Lung microvascular endothelial cell (primary cell): Measurements from ENCODE around the gene LRRC8A. TPM values are rescaled to one million over a fixed set of nuclear protein-coding genes. Genes with fewer than 3 reads are reported as not detected.
"Not testable (repeated sequence)": the region's sequence is repeated elsewhere in the genome, so short reads cannot be mapped to it uniquely, and the experiment has no call there.

ENCODE experiments used
- DNase-seq, 2 donors: peaks; one replicate each; pipeline versions ENCODE4 v3.0.0 to v3.0.0-alpha.2; 2010; ENCODE audit warnings: low read depth in 2 of 2
- total RNA-seq: library from RNA; depleted of rRNA; stranded (reverse); fragments of >200 nt; gene quantifications from 2 replicates; pipeline ENCODE4 v1.2.1, GENCODE V29; 2014

LRRC8A gene
- total RNA-seq, 1 donor from 2014 or later, result 101 TPM

GRCh38 chr9:128961403-128961802, 79.5 kb downstream of the LRRC8A start:
- DNase-seq, result not testable (repeated sequence)

Other genes starting within 250 kb of the LRRC8A start
- gene DYNC2I2, start 225.3 kb upstream of the LRRC8A start, total RNA-seq, result 36.3 and 43.6 TPM in 2 replicates
- gene SET, start 192.9 kb upstream of the LRRC8A start, total RNA-seq, result 308 and 320 TPM in 2 replicates
- 8.1 and 8.9 TPM in 2 replicates for gene PKN3, start 179.6 kb upstream of the LRRC8A start, total RNA-seq
- gene ZDHHC12, start 158.0 kb upstream of the LRRC8A start, total RNA-seq, result 43.4 and 44.6 TPM in 2 replicates
- 11.1 and 12.7 TPM in 2 replicates for gene ZER1, start 110.2 kb upstream of the LRRC8A start, total RNA-seq
- gene TBC1D13, start 94.9 kb upstream of the LRRC8A start, total RNA-seq, result 8.9 and 13.1 TPM in 2 replicates
- gene ENDOG, start 63.6 kb upstream of the LRRC8A start, total RNA-seq, result 21.6 and 29.6 TPM in 2 replicates
- 10.9 and 24.4 TPM in 2 replicates for gene SPOUT1, start 52.3 kb upstream of the LRRC8A start, total RNA-seq
- 3.5 and 5.6 TPM in 2 replicates for gene KYAT1, start 183 bp upstream of the LRRC8A start, total RNA-seq
- gene PHYHD1, start 38.8 kb downstream of the LRRC8A start, total RNA-seq, result 0.20 and 0.22 TPM in 2 replicates
- 22.0 and 40.9 TPM in 2 replicates for gene DOLK, start 65.5 kb downstream of the LRRC8A start, total RNA-seq
- gene NUP188, start 65.6 kb downstream of the LRRC8A start, total RNA-seq, result 27.0 and 40.1 TPM in 2 replicates
- gene SH3GLB2, start 146.2 kb downstream of the LRRC8A start, total RNA-seq, result 20.0 and 28.6 TPM in 2 replicates
- 13.5 and 16.9 TPM in 2 replicates for gene MIGA2, start 154.5 kb downstream of the LRRC8A start, total RNA-seq
- 7.2 and 8.3 TPM in 2 replicates for gene DOLPP1, start 199.0 kb downstream of the LRRC8A start, total RNA-seq
- gene CRAT, start 228.7 kb downstream of the LRRC8A start, total RNA-seq, result 24.2 and 25.6 TPM in 2 replicates
- gene PTPA, start 229.3 kb downstream of the LRRC8A start, total RNA-seq, result 86.1 and 94.8 TPM in 2 replicates